ENCODE results near the gene USP43. TPM values are rescaled to one million over a fixed set of nuclear protein-coding genes. Genes with fewer than 3 reads are reported as not detected.

The USP43 gene
- total RNA-seq, 4 donors from 2014 or later: 0.07 TPM; not detected in 3

DNA sequence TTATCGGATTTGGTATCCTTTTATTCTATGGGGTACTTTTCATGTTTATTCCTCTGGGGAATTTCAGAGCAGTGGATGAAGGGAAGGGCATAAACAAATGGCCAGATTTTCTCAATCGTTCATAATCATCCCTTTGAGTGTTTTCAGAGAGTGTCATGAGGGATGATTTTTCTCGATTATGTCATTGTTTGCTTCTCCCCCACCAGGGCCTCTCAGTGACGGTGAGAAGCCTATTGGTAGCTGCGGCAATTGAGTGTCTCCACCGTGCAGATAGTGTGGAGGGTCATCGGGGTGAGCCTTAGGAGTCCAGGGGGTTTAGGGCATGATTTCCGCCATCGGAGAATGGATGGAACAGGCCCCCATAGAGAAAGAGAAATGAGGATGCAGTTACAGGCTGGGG is 57.2 kb downstream of the USP43 start:
- Histone ChIP-seq H3K27me3 (no peaks in the 10 kb centered on the region), H3K9me3 (no peaks in the 10 kb centered on the region), H3K36me3 (no peaks in the 10 kb centered on the region), H3K4me1 (no peaks in the 10 kb centered on the region), H3K4me3 (no peak overlapping the region), H3K27ac (no peak overlapping the region)
- DNase-seq: no peak
- no peak for TF ChIP-seq POLR2A (IDR thresholded peaks at IDR 0.05)
- TF ChIP-seq, protein P1, sequence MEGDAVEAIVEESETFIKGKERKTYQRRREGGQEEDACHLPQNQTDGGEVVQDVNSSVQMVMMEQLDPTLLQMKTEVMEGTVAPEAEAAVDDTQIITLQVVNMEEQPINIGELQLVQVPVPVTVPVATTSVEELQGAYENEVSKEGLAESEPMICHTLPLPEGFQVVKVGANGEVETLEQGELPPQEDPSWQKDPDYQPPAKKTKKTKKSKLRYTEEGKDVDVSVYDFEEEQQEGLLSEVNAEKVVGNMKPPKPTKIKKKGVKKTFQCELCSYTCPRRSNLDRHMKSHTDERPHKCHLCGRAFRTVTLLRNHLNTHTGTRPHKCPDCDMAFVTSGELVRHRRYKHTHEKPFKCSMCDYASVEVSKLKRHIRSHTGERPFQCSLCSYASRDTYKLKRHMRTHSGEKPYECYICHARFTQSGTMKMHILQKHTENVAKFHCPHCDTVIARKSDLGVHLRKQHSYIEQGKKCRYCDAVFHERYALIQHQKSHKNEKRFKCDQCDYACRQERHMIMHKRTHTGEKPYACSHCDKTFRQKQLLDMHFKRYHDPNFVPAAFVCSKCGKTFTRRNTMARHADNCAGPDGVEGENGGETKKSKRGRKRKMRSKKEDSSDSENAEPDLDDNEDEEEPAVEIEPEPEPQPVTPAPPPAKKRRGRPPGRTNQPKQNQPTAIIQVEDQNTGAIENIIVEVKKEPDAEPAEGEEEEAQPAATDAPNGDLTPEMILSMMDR (IDR thresholded peaks at IDR 0.05 in 4 of 5, conservative IDR thresholded peaks at IDR 0.05 in 1 of 5): no peak
- in situ Hi-C loops (cut with MboI; ENCODE audit: low sequenced_read_pairs in 4 of 4): no loop called here
- intact Hi-C loops (cut with DNase I; ENCODE audit: low total_unique reads): no loop called here
- no peak for ATAC-seq

- H3K27ac ChIP-seq: no peak overlapping the region
- intact Hi-C loops (cut with DNase I; ENCODE audit: low total_unique reads): no loop called here
- no peaks in the 10 kb centered on the region for H3K4me1 ChIP-seq
- no peak for DNase-seq
- ATAC-seq: no peak
- no peaks in the 10 kb centered on the region for H3K27me3 ChIP-seq
- H3K4me3 ChIP-seq: no peak overlapping the region
- TF ChIP-seq, protein P1 (IDR thresholded peaks at IDR 0.05 in 4 of 5, conservative IDR thresholded peaks at IDR 0.05 in 1 of 5): no peak
- H3K36me3 ChIP-seq: no peaks in the 10 kb centered on the region
- in situ Hi-C loops (cut with MboI; ENCODE audit: low sequenced_read_pairs in 4 of 4): no loop called here
- H3K9me3 ChIP-seq: no peaks in the 10 kb centered on the region
These were observed 57.8 kb downstream of the USP43 start for GRCh38 chr17:9702914-9703780.

- no peaks in the 10 kb centered on the region for H3K4me1 ChIP-seq
- H3K4me3 ChIP-seq: no peak overlapping the region
- no peaks in the 10 kb centered on the region for H3K36me3 ChIP-seq
- no peak for DNase-seq
- H3K27ac ChIP-seq: no peak overlapping the region
- in situ Hi-C loops (cut with MboI; ENCODE audit: low sequenced_read_pairs in 4 of 4): no loop called here
- H3K27me3 ChIP-seq: no peaks in the 10 kb centered on the region
- no peaks in the 10 kb centered on the region for H3K9me3 ChIP-seq
- TF ChIP-seq, protein P1 (IDR thresholded peaks at IDR 0.05 in 4 of 5, conservative IDR thresholded peaks at IDR 0.05 in 1 of 5): no peak
- no peak for TF ChIP-seq POLR2A (IDR thresholded peaks at IDR 0.05)
- intact Hi-C loops (cut with DNase I; ENCODE audit: low total_unique reads): no loop called here
- no peak for ATAC-seq
These were observed 58.4 kb downstream of the USP43 start for GRCh38 chr17:9703781-9704082.

DNA sequence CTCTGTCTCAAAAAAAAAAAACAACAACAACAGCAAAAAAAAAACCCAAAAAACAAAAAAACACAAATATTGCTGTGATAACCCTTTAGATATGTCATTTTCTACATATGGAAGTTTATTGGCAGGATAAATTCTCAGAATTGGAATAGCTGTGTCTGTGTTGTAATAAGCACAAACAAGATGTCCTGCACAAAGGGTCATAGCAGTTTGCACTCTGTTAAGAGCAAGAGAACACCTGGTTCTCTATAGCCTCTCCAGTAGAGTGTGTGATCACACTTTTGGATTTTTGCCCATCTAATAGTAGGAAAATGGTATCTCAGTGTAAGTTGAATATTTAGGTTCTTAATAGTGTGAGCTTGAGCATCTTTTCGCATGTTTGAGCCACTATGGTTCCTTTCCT is 60.4 kb downstream of the USP43 start:
- TF ChIP-seq, protein P1 (IDR thresholded peaks at IDR 0.05 in 4 of 5, conservative IDR thresholded peaks at IDR 0.05 in 1 of 5): no peak
- TF ChIP-seq POLR2A (IDR thresholded peaks at IDR 0.05): no peak
- no peak overlapping the region for H3K4me3 ChIP-seq
- no peak overlapping the region for H3K27ac ChIP-seq
- DNase-seq (no peak), ATAC-seq (no peak)
- in situ Hi-C loops (cut with MboI; ENCODE audit: low sequenced_read_pairs in 4 of 4) (no loop called here), intact Hi-C loops (cut with DNase I; ENCODE audit: low total_unique reads) (no loop called here)
- H3K9me3 ChIP-seq: no peaks in the 10 kb centered on the region
- H3K4me1 ChIP-seq: no peaks in the 10 kb centered on the region
- H3K27me3 ChIP-seq: no peaks in the 10 kb centered on the region
- H3K36me3 ChIP-seq: no peaks in the 10 kb centered on the region

- TF ChIP-seq, protein P1 (IDR thresholded peaks at IDR 0.05 in 4 of 5, conservative IDR thresholded peaks at IDR 0.05 in 1 of 5): no peak
- TF ChIP-seq POLR2A (IDR thresholded peaks at IDR 0.05): no peak
- no peaks in the 10 kb centered on the region for H3K9me3 ChIP-seq
- ATAC-seq (no peak), DNase-seq (no peak)
- in situ Hi-C loops (cut with MboI; ENCODE audit: low sequenced_read_pairs in 4 of 4): no loop called here
- H3K4me3 ChIP-seq: no peak overlapping the region
- no peak overlapping the region for H3K27ac ChIP-seq
- no peaks in the 10 kb centered on the region for H3K36me3 ChIP-seq
- peaks cover 0 to 3% (median 0%) of the 10 kb centered on the region in 3 donors for H3K27me3 ChIP-seq
- no peaks in the 10 kb centered on the region for H3K4me1 ChIP-seq
- intact Hi-C loops (cut with DNase I; ENCODE audit: low total_unique reads): no loop called here
These were observed 62.6 kb downstream of the USP43 start for GRCh38 chr17:9707948-9708347.
